Upper lobe of right lung (tissue), 1 donor: ENCODE data around the gene WT1. TPM values are rescaled to one million over a fixed set of nuclear protein-coding genes. Genes with fewer than 3 reads are reported as not detected.

Experiments used
- ATAC-seq: fragments of 200-7000 bp; cut with Tn5 transposase; one replicate; pipeline ENCODE4 v1.9.1; 2020; ENCODE audit warnings: mild to moderate bottlenecking, moderate library complexity
- DNase-seq: peaks from one replicate; pipeline ENCODE4 v3.0.0-alpha.2; 2020
- H3K27ac ChIP-seq: fragments of 200-600 bp; one replicate; pipeline ENCODE4 v1.8.0; 2022
- H3K27me3 ChIP-seq: fragments of 200-600 bp; one replicate; pipeline ENCODE4 v1.8.0; 2022; ENCODE audit warnings: mild to moderate bottlenecking
- H3K36me3 ChIP-seq: fragments of 200-600 bp; one replicate; pipeline ENCODE4 v1.8.0; 2022
- H3K4me1 ChIP-seq: fragments of 200-600 bp; one replicate; pipeline ENCODE4 v1.8.0; 2022
- H3K4me3 ChIP-seq: fragments of 200-600 bp; one replicate; pipeline ENCODE4 v1.8.0; 2022; ENCODE audit warnings: mild to moderate bottlenecking
- H3K9me3 ChIP-seq: fragments of 200-600 bp; one replicate; pipeline ENCODE4 v1.8.0; 2022
- CTCF ChIP-seq: fragments of 200-600 bp; IDR thresholded peaks from one replicate; pipeline ENCODE4 v1.8.0; 2022; ENCODE audit warnings: antibody characterized with exemption
- intact Hi-C: fragments of 100-400 bp; cut with DNase I; formaldehyde crosslinking; loops from one replicate; pipeline ENCODE4 v1.11.0; 2022
- total RNA-seq: library from RNA; stranded (reverse); fragmentation: NEBNext Ultra II Directional; extraction: Animal tissue kit (Norgen Biotek cat#: 25700); gene quantifications from one replicate; pipeline ENCODE4 v1.2.1, GENCODE V29; 2021
- donor health status: DM: no; HTN: yes; CAD: no; lungs with severe emphysema.

WT1 gene
- total RNA-seq, 1 donor from 2014 or later: 1.5 TPM

- intact Hi-C loops: no loop called here
- Histone ChIP-seq H3K36me3 (no peaks in the 10 kb centered on the region), H3K27me3 (peaks cover 11% of the 10 kb centered on the region), H3K4me1 (no peaks in the 10 kb centered on the region), H3K9me3 (no peaks in the 10 kb centered on the region), H3K4me3 (no peak overlapping the region), H3K27ac (no peak overlapping the region)
- DNase-seq (no peak), ATAC-seq (no peak)
- no peak for TF ChIP-seq CTCF
Measured at GRCh38 chr11:32388871-32389770, 46.2 kb downstream of the WT1 start.

- no peak for DNase-seq
- intact Hi-C loops: no loop called here
- Histone ChIP-seq H3K4me1 (no peaks in the 10 kb centered on the region), H3K9me3 (no peaks in the 10 kb centered on the region), H3K36me3 (no peaks in the 10 kb centered on the region), H3K4me3 (no peak overlapping the region), H3K27me3 (peaks cover 11% of the 10 kb centered on the region), H3K27ac (no peak overlapping the region)
- TF ChIP-seq CTCF: no peak
- no peak for ATAC-seq
Measured at GRCh38 chr11:32388365-32388764, 47.0 kb downstream of the WT1 start.

DNA sequence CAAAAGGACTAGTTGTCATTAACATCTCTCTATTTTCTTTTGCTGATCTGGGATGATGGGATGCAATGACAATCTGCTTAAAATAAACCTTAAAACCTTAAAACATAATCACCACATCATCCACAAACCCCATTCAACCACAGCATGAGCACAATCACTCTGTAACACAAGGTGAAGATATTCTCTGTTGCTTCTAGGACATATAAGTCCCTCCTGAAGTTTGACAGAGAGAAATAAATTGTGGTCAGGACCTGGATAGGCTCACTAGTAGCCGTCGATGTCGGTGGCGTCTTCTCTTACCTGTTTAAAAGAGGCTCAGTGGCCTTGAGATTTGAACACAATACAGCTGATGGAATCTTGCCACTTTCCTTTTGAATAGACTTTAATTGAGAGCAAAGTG, 47.9 kb downstream of the WT1 start:
- Histone ChIP-seq H3K4me1 (no peaks in the 10 kb centered on the region), H3K36me3 (no peaks in the 10 kb centered on the region), H3K9me3 (no peaks in the 10 kb centered on the region), H3K27me3 (peaks cover 11% of the 10 kb centered on the region), H3K4me3 (no peak overlapping the region), H3K27ac (no peak overlapping the region)
- DNase-seq (no peak), ATAC-seq (no peak)
- intact Hi-C loops: no loop called here
- TF ChIP-seq CTCF: no peak

GRCh38 chr11:32386770-32387377, 48.5 kb downstream of the WT1 start:
- intact Hi-C loops: no loop called here
- Histone ChIP-seq H3K4me3 (no peak overlapping the region), H3K4me1 (no peaks in the 10 kb centered on the region), H3K27me3 (peaks cover 11% of the 10 kb centered on the region), H3K9me3 (no peaks in the 10 kb centered on the region), H3K36me3 (no peaks in the 10 kb centered on the region), H3K27ac (no peak overlapping the region)
- DNase-seq (no peak), ATAC-seq (no peak)
- TF ChIP-seq CTCF: no peak

DNA sequence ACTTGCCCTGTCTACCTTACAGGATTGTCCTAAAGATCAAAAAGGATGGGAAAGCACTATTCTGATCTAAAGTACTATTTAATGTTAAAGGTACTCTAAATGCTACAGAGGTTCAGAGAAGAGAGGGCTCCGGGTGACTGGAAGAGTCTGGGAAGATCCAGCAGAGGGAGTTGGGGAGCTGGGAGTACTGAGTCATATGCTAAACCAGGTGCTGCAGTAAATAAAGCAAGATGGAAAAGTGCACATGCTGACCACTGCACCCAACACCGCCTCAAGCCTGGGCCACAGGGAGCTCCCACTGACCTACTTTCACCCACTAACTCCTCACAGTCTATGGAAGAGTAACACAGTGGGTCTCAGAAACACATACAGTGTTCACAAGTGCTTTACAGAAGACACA, 49.3 kb downstream of the WT1 start:
- intact Hi-C loops: no loop called here
- TF ChIP-seq CTCF: no peak
- H3K9me3 ChIP-seq: no peaks in the 10 kb centered on the region
- no peak for ATAC-seq
- no peak overlapping the region for H3K4me3 ChIP-seq
- no peak for DNase-seq
- no peaks in the 10 kb centered on the region for H3K36me3 ChIP-seq
- H3K27me3 ChIP-seq: peaks cover 11% of the 10 kb centered on the region
- no peak overlapping the region for H3K27ac ChIP-seq
- no peaks in the 10 kb centered on the region for H3K4me1 ChIP-seq
